A673 (cell line): ENCODE results near the gene CLEC16A. TPM values are rescaled to one million over a fixed set of nuclear protein-coding genes. Genes with fewer than 3 reads are reported as not detected.
A peak's percentile ranks its signal among the peaks of the same experiment; 100 is the strongest.

ENCODE experiments used
- BruUV-seq: library from RNA; stranded (reverse); fragments of 400-500 nt; replicated peaks from 2 replicates; lab custom pipeline; 2021; lab: Mats Ljungman, UMichigan
- CTCF ChIA-PET: fragments of 300-600 bp; sonication (Branson Sonifier 250); formaldehyde crosslinking; loops from one replicate; lab custom pipeline; 2022; ENCODE audit warnings: antibody characterized with exemption; lab: Charles Lee
- POLR2A ChIA-PET: fragments of 300-600 bp; sonication (Branson Sonifier 250); formaldehyde crosslinking; loops from one replicate; lab custom pipeline; 2022; ENCODE audit warnings: antibody characterized with exemption; ENCODE audit not compliant: low non-redundant PET; lab: Charles Lee
- DNase-seq: peaks from one replicate; pipeline ENCODE4 v3.0.0-alpha.2; 2015; ENCODE audit warnings: low spot score
- H3K27ac ChIP-seq: fragments of 200-600 bp; sonication (generic); 2 replicates; pipeline ENCODE4 v1.5.1; 2016; ENCODE audit warnings: mixed run types, low read depth, mild to moderate bottlenecking, mixed read lengths, antibody characterized with exemption, low read length; ENCODE audit not compliant: poor library complexity, severe bottlenecking
- H3K27me3 ChIP-seq: fragments of 200-600 bp; sonication (generic); replicated peaks from 2 replicates; pipeline ENCODE4 v1.6.1; 2017; ENCODE audit warnings: mixed run types, low read depth, mild to moderate bottlenecking, mixed read lengths, antibody characterized with exemption, low read length; ENCODE audit not compliant: insufficient read depth, poor library complexity
- H3K36me3 ChIP-seq: fragments of 200-600 bp; sonication (generic); 2 replicates; pipeline ENCODE4 v1.6.1; 2016; ENCODE audit warnings: mixed run types, mild to moderate bottlenecking, mixed read lengths, antibody characterized with exemption, low read length; ENCODE audit not compliant: insufficient read depth, poor library complexity, severe bottlenecking
- H3K4me1 ChIP-seq: fragments of 200-600 bp; sonication (generic); 2 replicates; pipeline ENCODE4 v1.6.1; 2017; ENCODE audit warnings: mixed run types, mild to moderate bottlenecking, mixed read lengths, antibody characterized with exemption, low read length; ENCODE audit not compliant: insufficient read depth, poor library complexity, severe bottlenecking
- H3K4me3 ChIP-seq: fragments of 200-600 bp; sonication (generic); 2 replicates; pipeline ENCODE4 v1.5.1; 2016; ENCODE audit warnings: low read depth, mixed run types, mild to moderate bottlenecking, mixed read lengths, low read length; ENCODE audit not compliant: poor library complexity, severe bottlenecking
- H3K9me3 ChIP-seq: fragments of 200-600 bp; sonication (generic); 2 replicates; pipeline ENCODE4 v1.6.1; 2016; ENCODE audit warnings: mixed run types, low read depth, mild to moderate bottlenecking, mixed read lengths, antibody characterized with exemption, low read length; ENCODE audit not compliant: poor library complexity, severe bottlenecking
- CTCF ChIP-seq: fragments of 300-800, 200-600 bp; sonication (generic); conservative IDR thresholded peaks from 2 replicates; pipeline ENCODE4 v1.5.1; 2017; ENCODE audit warnings: low read depth, mild to moderate bottlenecking, antibody characterized with exemption, low read length, moderate library complexity, mixed read lengths
- EZH2 ChIP-seq: fragments of 200-600 bp; sonication (generic); IDR thresholded peaks from 2 replicates; pipeline ENCODE4 v1.6.1; 2017; ENCODE audit warnings: borderline replicate concordance, low read depth, mild to moderate bottlenecking, mixed read lengths, antibody characterized with exemption, low read length; ENCODE audit not compliant: poor library complexity, severe bottlenecking
- intact Hi-C: fragments of 100-400 bp; cut with micrococcal nuclease; formaldehyde crosslinking; loops from one replicate; pipeline ENCODE4 v1.10.0; 2022; ENCODE audit not compliant: unreplicated experiment
- total RNA-seq: library from RNA; stranded (reverse); gene quantifications from 2 replicates; pipeline ENCODE4 v1.2.3, GENCODE V29; 2021

Gene CLEC16A
- total RNA-seq, 1 experiment from 2014 or later = 23.4 TPM

- H3K4me1 ChIP-seq = peaks cover 21% of the 10 kb centered on the region
- H3K27me3 ChIP-seq = no peaks in the 10 kb centered on the region
- CTCF ChIA-PET = no interaction called here
- no peak overlapping the region for H3K4me3 ChIP-seq
- BruUV-seq = no TSS peak
- intact Hi-C loops = no loop called here
- H3K9me3 ChIP-seq = no peaks in the 10 kb centered on the region
- peak; percentile 14 for DNase-seq
- H3K36me3 ChIP-seq = no peaks in the 10 kb centered on the region
- TF ChIP-seq EZH2 (no peak), CTCF (no peak)
- H3K27ac ChIP-seq = no peak overlapping the region
- POLR2A ChIA-PET = no interaction called here
These were observed 132.1 kb downstream of the CLEC16A start for GRCh38 chr16:11076259-11077018.

- peaks cover 21% of the 10 kb centered on the region for H3K4me1 ChIP-seq
- H3K27ac ChIP-seq = peak overlapping the region; percentile 40
- H3K9me3 ChIP-seq = no peaks in the 10 kb centered on the region
- POLR2A ChIA-PET = no interaction called here
- H3K27me3 ChIP-seq = no peaks in the 10 kb centered on the region
- H3K4me3 ChIP-seq = no peak overlapping the region
- CTCF ChIA-PET = no interaction called here
- no peak for TF ChIP-seq CTCF
- no peak for TF ChIP-seq EZH2
- intact Hi-C loops = no loop called here
- no TSS peak for BruUV-seq
- no peaks in the 10 kb centered on the region for H3K36me3 ChIP-seq
- peak; percentile 12 for DNase-seq
These were observed 134.6 kb downstream of the CLEC16A start for GRCh38 chr16:11078812-11079459.

- POLR2A ChIA-PET = no interaction called here
These were observed 135.4 kb downstream of the CLEC16A start for GRCh38 chr16:11079652-11080187.

More at GRCh38 chr16:11079652-11080187, 135.4 kb downstream of the CLEC16A start:
- CTCF ChIA-PET = no interaction called here
- Histone ChIP-seq H3K4me1 (peaks cover 24% of the 10 kb centered on the region), H3K36me3 (no peaks in the 10 kb centered on the region), H3K9me3 (no peaks in the 10 kb centered on the region), H3K4me3 (no peak overlapping the region), H3K27ac (peak overlapping the region; percentile 40), H3K27me3 (no peaks in the 10 kb centered on the region)
- BruUV-seq = no TSS peak
- TF ChIP-seq EZH2 (no peak), CTCF (no peak)
- DNase-seq = peak; percentile 81
- intact Hi-C loops = no loop called here
